SIG-M5 treated with dmso at 0.1 percent for 504 hours (cell line): ENCODE data around the gene FFAR4.
"Not testable (repeated sequence)": the region's sequence is repeated elsewhere in the genome, so short reads cannot be mapped to it uniquely, and the experiment has no call there.

Experiments used
- DNase-seq: peaks from one replicate; lab custom pipeline; 2025; ENCODE audit not compliant: unreplicated experiment; lab: John Stamatoyannopoulos, UW

The FFAR4 gene

GRCh38 chr10:93566435-93567276, at the start of gene FFAR4:
TSS of gene FFAR4 (plus strand) at chr10:93566665. CDS start at chr10:93566721, 56 bp downstream.
- DNase-seq = no peak

- no peak for DNase-seq
Measured at GRCh38 chr10:93518531-93518930, 47.9 kb upstream of the FFAR4 start.

- no peak for DNase-seq
Measured at GRCh38 chr10:93535293-93535692, 31.2 kb upstream of the FFAR4 start.

- not testable (repeated sequence) for DNase-seq
Measured at GRCh38 chr10:93540871-93541270, 25.6 kb upstream of the FFAR4 start.

GRCh38 chr10:93541402-93542357, 24.8 kb upstream of the FFAR4 start:
- no peak for DNase-seq

- DNase-seq = no peak
Measured at GRCh38 chr10:93542358-93542791, 24.1 kb upstream of the FFAR4 start.

- not testable (repeated sequence) for DNase-seq
Measured at GRCh38 chr10:93546995-93547394, 19.5 kb upstream of the FFAR4 start.

- DNase-seq = no peak
Measured at GRCh38 chr10:93547522-93547921, 18.9 kb upstream of the FFAR4 start.

- no peak for DNase-seq
Measured at GRCh38 chr10:93548376-93549071, 17.9 kb upstream of the FFAR4 start.

GRCh38 chr10:93550606-93551005, 15.9 kb upstream of the FFAR4 start:
- no peak for DNase-seq

- no peak for DNase-seq
Measured at GRCh38 chr10:93552780-93553179, 13.7 kb upstream of the FFAR4 start.

GRCh38 chr10:93553482-93554315, 12.8 kb upstream of the FFAR4 start:
- no peak for DNase-seq

- no peak for DNase-seq
Measured at GRCh38 chr10:93554316-93554663, 12.2 kb upstream of the FFAR4 start.

GRCh38 chr10:93554760-93555432, 11.6 kb upstream of the FFAR4 start:
- DNase-seq = peak; percentile 59

GRCh38 chr10:93559490-93559889, 7.0 kb upstream of the FFAR4 start:
- DNase-seq = no peak

- DNase-seq = no peak
Measured at GRCh38 chr10:93560541-93560940, 5.9 kb upstream of the FFAR4 start.

- peak; percentile 16 for DNase-seq
Measured at GRCh38 chr10:93565446-93565845, 1.0 kb upstream of the FFAR4 start.

GRCh38 chr10:93567277-93568104, 1.0 kb downstream of the FFAR4 start:
- no peak for DNase-seq

GRCh38 chr10:93568105-93568390, 1.6 kb downstream of the FFAR4 start:
- no peak for DNase-seq
